ENCODE results near the gene VEZF1.
A peak's percentile ranks its signal among the peaks of the same experiment; 100 is the strongest.

VEZF1 gene, protein sequence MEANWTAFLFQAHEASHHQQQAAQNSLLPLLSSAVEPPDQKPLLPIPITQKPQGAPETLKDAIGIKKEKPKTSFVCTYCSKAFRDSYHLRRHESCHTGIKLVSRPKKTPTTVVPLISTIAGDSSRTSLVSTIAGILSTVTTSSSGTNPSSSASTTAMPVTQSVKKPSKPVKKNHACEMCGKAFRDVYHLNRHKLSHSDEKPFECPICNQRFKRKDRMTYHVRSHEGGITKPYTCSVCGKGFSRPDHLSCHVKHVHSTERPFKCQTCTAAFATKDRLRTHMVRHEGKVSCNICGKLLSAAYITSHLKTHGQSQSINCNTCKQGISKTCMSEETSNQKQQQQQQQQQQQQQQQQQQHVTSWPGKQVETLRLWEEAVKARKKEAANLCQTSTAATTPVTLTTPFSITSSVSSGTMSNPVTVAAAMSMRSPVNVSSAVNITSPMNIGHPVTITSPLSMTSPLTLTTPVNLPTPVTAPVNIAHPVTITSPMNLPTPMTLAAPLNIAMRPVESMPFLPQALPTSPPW

DNA sequence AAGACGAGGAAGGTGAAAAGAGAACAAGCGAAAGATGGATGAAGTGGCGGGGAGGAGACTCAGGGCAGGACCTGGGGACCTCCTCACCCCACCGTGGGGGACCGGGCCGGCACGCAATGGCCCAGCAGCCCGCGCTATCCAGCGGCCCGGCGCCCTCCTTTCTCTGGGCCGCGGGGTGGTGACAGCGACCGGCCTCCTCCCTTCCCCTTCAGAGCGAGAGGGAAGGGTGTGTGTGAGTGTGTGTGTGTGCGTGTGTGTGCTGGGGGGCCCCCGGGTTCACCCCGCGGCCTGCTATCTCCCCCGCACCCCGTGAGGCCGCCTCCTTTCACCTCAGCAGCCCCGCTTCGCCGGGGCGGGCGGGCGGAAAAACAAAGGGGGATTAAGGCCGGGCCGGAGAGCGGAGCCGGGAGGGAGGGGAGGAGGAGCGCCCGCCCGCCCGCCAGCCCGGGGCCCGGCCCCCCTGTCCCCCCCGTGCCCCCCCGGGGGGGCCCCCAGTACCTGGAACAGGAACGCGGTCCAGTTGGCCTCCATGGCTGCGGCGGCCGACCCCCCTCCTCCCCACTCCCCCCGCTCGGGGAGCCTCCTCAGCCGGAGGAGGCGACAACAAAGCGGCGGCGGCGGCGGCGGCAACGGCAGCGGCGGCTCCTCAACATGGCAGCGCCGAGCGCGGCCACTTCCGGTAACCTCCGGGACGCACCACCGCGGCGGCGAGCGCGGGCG is at the start of gene VEZF1:
VEZF1 (minus strand) TSS at position 674 of the 720 bp plus-strand sequence; CDS start at position 531, 143 bp downstream.
- DNase-seq (ENCODE audit: low read depth in 2 of 2): peak; percentile 47 to 59

DNA sequence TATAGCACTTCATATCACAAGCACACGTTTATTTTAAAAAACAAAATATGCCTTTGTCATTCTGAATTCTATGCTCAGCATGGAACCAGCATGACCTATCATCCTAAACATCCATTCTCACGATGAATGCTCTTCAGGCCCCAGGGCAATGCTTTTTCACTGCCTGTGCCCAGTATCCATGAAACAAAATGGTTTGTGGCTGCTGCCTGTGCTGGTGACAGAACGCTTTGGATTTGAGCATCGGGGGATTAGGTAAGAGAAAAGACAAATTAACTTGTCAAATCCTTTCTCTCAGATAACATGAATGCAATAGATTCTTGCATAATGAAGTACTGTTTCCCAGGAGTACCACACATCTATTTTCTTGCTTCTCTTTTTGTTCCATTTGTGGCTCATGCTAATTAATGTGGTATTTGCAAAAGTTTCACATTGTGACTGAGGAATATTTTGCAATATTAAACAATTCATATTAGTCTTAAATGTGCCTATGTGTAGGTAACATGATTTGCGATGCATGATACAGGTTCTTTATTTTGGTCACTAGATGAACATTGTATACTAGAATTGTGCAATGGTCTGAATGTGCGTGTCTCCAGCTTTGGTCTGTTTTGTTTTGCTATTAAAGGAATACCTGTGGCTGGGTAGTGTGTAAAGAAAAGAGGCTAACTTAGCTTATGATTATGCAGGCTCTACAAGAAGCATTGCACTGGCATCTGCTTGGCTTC is 44.8 kb upstream of the VEZF1 start:
- no peak for DNase-seq (ENCODE audit: low read depth in 2 of 2)

DNA sequence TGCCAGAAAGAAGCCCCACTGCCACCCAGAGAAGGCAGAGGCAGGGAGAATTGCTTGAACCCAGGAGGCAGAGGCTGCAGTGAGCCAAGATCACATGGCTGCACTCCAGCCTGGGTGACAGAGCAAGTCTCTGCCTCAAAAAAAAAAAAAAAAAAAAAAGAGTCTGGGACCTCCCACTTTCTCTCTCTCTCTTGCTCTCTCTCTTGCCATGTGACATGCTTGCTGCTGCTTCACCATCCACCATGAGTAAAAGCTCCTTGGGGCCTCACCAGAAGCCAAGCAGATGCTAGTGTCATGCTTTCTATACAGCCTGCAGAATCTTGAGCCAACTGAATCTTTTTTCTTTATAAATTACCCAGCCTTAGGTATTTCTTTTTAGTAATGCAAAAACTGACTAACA is 40.5 kb upstream of the VEZF1 start:
- no peak for DNase-seq (ENCODE audit: low read depth in 2 of 2)

DNA sequence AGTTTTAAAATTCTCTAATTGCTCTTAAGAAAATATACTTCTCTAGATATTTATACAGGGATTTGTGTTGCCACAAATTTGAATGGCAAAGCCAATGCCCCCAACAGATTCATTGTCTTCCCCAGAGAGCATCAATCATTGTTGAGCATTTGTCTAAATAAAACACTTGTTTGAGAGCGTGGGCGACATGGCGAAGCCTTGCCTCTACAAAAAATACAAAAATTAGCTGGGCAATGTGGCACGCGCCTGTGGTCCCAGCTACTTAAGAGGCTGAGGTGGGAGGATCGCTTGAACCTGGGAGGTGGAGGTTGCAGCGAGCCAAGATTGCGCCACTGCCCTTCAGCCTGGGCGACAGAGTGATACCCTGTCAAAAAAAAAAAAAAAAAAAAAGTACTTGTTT is 32.3 kb upstream of the VEZF1 start:
- no peak for DNase-seq (ENCODE audit: low read depth in 2 of 2)

DNA sequence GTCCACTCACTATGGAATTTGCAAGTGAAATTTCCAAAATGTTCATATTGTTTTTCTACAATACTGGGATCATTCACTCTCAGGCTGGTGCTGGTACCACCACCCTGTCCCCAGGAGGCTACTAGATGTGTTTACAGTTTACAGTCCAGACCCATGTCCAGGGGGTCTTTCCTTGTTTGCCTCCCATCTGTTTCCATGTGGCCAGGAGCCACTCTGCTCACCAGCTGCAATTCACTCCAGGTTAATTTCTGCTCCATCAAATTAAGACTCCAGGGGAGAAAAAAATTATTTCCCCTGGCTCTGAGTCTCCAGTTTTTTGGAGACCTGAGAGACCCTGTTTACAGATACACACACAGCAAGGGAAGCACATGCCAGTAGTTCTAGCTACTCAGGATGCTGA is 31.5 kb upstream of the VEZF1 start:
- no peak for DNase-seq (ENCODE audit: low read depth in 2 of 2)

DNA sequence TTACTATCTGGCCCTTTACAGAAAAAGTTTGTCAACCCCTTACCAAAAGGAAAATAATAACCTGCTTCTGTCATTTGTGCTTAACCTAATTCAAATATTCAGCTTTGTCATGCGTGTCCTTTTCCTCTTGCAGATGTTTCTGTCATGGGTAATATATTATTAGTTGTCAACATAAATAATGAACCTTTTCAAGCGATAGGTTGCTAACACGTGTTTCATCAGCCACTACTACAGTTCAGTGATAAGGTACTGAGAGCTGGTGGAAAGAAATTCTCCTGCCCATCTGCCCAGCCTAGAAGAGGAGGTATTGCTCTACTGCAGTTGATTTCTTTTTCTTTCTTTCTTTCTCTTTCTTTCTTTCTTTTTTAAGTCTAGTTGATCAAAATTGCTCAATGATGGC is 31.0 kb upstream of the VEZF1 start:
- no peak for DNase-seq (ENCODE audit: low read depth in 2 of 2)

DNA sequence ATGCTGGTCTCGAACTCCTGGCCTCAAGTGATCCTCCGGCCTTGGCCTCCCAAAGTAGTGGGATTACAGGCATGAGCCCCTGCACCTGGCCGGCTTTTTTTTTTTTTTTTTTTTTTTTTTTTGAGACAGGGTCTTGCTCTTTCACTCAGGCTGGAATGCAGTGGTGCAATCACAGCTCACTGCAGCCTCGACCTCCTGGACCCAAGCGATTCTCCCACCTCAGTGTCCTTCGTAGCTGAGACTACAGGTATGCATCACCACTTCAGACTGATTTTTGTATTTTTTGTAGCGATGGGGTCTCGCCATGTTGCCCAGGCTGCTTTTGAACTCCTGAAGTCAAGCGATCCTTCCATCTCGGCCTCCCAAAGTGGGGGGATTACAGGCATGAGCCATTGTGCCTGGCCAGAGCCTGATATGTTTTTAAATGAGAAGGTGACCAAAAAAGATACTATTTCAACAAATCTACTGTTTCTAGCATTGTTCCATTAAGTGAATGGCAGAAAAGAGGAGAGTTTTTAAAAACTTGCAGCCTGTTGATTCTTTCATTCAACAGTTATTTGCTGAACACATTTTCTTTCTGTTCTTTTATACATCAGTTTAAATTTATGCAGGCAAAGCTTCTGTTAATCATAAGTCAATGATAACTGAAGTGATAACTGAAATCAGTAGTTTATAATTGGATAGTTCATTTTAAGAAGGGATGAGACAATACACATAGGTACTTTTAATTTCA is 22.2 kb upstream of the VEZF1 start:
- no peak for DNase-seq (ENCODE audit: low read depth in 2 of 2)

DNA sequence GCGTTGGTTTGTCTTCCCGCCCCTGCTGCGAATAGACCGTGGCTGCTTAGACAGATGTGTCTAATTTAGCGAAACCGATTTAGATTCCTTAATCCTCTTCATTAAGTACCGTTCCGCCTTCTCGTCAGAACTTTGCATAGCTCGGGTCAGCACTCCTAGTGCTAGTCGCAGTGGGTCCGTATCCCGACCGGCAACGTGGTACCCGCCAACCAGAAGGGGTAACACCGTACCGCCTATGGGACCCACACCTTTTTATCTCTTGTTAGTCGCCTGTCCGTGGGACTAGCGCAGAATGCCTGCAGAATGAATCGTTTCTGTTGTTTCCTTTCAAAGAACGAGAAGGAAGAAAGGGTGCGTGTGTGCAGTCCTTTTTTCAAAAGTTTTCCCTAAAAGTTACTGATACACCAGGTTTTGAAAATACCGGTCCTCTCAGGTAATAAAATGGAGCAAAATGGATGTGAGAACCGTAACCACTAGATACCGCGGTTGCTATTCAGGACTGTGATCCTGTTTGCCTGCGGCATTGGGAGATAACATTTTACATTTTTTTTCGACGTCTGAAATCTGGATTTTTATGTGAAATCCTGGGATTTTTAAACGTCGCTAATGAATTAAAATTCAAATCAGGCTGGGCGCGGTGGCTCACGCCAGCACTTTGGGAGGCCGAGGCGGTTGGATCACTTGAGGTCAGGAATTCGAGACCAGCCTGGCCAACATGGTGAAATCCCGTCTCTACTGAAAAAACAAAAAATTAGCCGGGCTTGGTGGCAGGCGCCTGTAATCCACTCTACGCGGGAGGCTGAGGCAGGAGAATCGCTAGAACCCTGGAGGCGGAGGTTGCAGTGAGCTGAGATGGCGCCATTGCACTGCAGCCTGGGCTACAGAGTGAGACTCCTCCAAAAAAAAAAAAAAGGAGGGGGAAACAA is 20.0 kb upstream of the VEZF1 start:
- DNase-seq (ENCODE audit: low read depth in 2 of 2): no peak

DNA sequence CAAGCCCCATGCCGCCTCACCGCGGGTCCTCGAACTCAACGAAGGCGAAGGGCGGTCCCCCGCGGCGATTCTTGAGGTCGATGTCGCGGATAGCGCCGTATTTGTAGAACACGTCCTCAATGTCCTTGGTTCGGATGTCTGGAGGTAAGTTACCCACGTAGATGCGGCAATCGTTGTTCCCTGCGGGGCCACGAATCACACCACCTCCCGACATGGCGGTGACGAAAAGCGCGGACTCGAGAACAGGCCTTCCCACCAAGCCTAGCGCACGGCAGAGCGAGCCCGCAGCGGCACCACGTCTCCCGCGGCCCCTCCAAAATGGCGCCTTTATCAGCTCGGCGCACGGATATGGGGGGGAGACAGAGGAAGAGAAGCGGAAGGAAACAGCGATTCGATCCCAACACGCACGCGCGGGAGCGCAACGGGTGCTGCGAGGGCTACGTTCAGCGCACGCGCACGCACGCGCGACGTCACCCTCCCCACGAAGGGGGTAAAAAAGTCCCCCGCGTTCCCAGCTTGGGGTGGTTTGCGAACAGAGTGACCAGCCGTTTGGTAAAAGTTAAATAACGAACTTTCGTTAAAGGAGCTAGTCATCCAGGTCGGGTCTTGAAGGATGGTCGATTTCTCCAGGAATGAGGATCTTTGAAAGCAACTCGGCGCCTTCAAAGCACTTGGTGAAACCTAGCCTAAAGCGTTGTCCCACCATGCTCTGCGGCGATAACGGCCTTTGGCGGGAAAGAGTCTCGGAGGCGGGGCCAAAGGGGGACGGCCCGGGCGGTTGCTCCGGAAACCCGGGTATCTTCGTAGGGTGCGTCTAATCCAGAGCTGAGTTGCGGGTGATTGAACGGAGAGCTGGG is 19.1 kb upstream of the VEZF1 start, which contains the start of gene SRSF1:
SRSF1 (minus strand) TSS at position 323 of the 857 bp plus-strand sequence; CDS start at position 214, 109 bp downstream.
- DNase-seq (ENCODE audit: low read depth in 2 of 2): peak; percentile 96 to 97

DNA sequence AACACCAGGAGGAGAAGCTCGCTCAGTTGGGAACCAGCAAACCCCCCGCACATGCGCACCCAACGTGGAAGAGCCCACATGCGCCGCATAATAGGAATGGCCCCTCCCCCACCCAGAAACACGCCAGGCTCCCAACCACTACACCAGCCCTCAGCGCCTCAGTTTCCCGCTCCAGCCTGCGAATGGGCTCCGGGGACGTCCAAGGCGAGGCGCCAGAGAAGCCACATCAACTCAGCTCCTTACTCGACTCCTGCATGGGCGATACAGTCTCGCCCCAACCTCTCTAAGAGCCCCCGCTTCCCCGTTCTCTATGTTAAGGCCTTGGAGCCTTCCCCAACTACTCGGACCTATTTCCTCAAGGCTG is 18.5 kb upstream of the VEZF1 start:
- peak in 1 of 2 donors; percentile 24 for DNase-seq (ENCODE audit: low read depth in 2 of 2)

DNA sequence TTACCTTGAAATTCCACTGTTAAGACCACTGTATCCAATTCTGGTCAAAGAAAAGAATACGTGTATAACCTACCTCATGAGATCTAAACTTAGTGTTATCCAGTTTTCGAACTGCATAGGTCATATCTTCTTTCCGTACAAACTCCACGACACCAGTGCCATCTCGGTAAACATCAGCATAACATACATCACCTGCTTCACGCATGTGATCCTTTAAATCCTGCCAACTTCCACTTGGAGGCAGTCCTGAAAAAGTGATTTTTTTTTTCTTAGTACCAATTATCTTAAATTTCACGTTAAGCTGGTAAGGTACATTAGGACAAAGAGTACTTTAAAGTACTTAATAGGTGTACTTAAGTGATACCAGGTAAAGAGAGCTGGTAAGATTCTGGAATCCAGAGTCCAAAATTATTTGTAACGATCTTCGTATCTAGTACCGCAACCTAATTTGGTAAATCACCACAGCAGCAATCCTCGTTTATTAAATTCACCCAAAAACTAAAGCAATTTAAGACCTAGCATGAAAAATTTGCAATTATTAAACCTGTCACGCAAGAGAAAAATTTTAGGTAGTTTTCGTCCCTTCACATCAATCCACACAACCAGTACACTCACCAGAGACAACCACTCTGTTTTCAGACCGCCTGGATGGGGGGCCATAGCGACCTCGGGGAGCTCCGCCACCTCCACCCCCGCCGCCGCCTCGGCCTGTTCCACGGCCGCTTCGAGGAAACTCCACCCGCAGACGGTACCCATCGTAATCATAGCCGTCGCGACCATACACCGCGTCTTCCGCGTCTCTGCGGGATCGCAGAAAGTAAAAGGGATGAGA is 17.9 kb upstream of the VEZF1 start:
- DNase-seq (ENCODE audit: low read depth in 2 of 2): peak in 1 of 2 donors; percentile 40

DNA sequence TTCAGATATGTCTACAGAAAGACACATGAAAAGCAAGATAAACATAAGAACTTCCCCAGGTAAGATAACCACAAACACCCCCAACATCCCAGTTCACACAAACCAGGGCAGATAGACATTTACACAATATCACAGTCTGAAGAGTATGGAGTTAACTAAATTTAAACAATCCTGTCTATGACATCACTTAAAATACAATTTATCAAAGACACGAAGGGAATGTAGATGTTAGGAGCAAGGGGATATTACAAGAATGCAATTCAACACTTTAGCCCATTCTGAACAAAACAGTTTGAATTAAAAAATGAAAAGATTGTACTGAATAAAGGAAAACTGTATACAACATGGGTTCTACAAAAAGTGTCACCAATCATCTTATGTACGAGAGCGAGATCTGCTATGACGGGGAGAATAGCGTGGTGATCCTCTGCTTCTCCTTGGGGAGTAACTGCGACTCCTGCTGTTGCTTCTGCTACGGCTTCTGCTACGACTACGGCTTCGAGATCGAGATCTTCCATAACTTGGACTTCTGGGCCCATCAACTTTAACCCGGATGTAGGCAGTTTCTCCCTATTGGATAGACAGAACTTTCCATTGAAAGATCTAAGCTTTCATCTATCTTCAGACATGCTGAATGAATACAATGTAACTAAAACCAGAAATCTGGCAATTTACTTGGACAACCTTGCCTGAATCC is 17.1 kb upstream of the VEZF1 start:
- DNase-seq (ENCODE audit: low read depth in 2 of 2): no peak

DNA sequence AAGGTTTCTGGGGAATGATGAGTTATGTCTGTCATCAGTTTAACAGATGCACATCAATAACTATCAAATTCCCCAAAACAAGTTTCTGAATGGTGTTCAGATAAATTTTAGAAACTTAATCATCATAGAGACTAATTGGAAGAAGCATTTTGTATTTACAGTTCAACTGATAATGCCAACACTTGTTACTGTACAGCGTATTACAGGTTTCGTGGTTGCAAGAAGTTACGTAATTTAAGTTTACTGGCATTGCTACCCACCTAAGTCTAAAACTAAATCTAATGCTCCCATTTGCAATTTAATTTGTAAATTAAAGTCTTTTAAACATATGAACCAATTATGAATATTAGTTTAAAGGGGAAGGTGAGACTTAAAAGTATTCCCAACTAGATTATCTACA is 16.0 kb upstream of the VEZF1 start:
- DNase-seq (ENCODE audit: low read depth in 2 of 2): no peak

DNA sequence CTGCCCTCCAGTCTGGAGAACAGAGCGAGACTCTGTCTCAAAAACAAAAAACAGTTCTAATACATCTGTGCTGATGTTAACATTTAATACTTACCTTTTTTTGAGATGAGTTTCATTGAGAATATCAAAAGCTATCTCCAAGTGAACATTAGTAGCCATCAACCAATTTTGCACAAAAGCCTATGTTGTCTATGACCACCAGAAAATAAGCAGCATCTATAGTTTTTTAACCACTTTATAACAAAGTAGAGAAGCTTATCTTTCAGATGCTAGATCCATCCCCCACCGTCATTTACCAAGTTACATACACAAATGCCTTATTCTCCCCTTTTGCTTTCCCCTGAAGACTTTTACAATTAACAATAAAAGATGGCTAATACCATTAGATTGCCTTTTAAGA is 14.9 kb upstream of the VEZF1 start:
- no peak for DNase-seq (ENCODE audit: low read depth in 2 of 2)

DNA sequence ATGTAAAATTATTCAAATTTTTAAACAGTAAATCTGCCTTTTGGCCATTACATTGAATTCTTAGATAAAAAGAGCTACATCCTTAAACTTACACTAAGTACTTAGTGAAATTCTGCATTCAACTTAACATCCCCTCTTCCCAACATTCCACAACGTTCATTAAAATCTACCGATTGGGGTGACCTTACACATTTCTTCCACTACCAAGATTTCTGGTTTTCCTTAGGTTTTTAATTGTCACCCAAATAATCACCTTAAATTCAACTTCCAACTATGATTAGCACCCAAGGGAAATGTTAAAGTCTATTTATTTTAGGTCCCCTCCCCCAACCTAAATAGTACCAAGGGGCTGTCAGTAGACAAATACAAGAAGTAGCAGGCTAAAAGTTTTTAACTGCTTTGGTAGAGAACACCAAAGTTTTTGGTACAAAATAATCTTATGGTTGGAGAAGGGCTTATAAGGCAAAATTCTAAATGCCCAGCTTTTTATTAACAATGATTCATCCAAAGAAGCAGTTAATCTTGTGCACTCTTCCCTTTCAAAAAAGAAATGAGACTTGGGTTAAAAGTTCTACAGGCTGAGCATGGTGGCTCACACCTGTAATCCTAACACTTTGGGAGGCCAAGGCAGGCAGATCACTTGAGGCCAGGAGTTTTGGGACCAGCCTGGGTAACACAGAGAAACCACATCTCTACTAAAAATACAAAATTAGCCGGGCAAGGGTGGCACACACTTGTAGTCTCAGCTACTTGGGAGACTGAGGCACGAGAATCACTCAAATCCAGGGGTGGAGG is 14.3 kb upstream of the VEZF1 start:
- DNase-seq (ENCODE audit: low read depth in 2 of 2): no peak

DNA sequence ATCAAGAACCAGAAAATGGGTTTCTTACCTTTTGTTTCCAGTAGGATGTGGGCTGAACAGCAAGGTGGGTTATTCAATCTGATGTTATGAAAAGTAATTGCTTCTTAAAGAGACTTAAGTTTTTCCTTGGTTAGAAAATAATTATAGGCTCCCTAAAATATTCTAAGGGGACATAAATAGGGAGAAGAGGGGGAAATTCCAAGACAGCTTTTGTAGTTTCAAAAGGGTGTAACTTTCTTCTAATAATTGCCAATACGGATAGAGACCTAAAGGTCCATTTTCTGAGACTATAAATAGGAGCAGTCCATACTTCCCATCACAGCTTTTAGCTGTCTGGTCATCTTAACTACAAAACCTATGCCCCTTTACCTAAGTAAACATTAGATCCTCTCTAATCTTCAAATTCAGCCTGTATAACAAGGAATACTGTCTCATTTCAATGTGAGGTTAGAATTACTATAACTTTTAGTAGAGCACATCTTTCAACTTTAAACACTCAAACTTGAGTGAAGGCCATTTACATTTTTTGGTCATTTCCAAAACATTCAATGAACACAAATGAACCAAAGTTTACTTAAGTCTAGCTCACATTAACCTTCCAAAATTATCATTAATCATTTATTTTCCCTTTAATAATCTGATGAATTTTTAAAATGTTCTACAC is 13.5 kb upstream of the VEZF1 start:
- no peak for DNase-seq (ENCODE audit: low read depth in 2 of 2)
